ENCODE measurements around the gene UBA1.

UBA1 gene

DNA sequence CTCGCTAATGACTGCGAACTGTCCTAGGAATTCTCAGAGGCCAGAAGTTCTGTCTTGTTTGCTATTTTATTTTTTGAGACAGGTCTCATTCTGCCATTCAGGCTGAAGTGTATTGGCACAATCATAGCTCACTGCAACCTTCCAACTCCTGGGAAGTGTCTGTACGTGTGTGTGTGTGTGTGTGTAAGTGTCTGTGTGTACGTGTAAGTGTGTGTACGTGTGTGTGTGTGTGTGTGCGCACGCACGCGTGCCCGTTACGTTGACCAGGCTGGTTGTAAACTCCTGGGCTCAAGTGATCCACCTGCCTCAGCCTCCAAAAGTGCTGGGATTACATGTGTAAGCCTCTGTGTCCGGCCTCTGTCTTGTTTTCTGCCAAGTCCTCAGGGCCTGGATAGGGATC, 14.5 kb downstream of the UBA1 start:
- Histone ChIP-seq H3K4me2 (ENCODE audit: low read length) (no peak overlapping the region), H3K4me1 (ENCODE audit: control insufficient read depth, insufficient read depth, low read length) (no peaks in the 10 kb centered on the region), H3K4me3 (ENCODE audit: low read length) (no peak overlapping the region), H3K9ac (ENCODE audit: low read depth, low read length) (no peak overlapping the region), H3K9me3 (replicated peaks; ENCODE audit: low read length) (no peaks in the 10 kb centered on the region), H3K36me3 (ENCODE audit: insufficient read depth, low read length) (peaks cover 98% of the 10 kb centered on the region), H3K27me3 (ENCODE audit: control insufficient read depth, insufficient read depth, low read length) (no peaks in the 10 kb centered on the region)

GRCh38 chrX:47209508-47210238, 16.0 kb downstream of the UBA1 start:
- Histone ChIP-seq H3K36me3 (ENCODE audit: insufficient read depth, low read length) (peaks cover 94% of the 10 kb centered on the region), H3K27me3 (ENCODE audit: control insufficient read depth, insufficient read depth, low read length) (no peaks in the 10 kb centered on the region), H3K9me3 (replicated peaks; ENCODE audit: low read length) (no peaks in the 10 kb centered on the region), H3K9ac (ENCODE audit: low read depth, low read length) (no peak overlapping the region), H3K4me3 (ENCODE audit: low read length) (no peak overlapping the region), H3K4me2 (ENCODE audit: low read length) (no peak overlapping the region), H3K4me1 (ENCODE audit: control insufficient read depth, insufficient read depth, low read length) (no peaks in the 10 kb centered on the region)

DNA sequence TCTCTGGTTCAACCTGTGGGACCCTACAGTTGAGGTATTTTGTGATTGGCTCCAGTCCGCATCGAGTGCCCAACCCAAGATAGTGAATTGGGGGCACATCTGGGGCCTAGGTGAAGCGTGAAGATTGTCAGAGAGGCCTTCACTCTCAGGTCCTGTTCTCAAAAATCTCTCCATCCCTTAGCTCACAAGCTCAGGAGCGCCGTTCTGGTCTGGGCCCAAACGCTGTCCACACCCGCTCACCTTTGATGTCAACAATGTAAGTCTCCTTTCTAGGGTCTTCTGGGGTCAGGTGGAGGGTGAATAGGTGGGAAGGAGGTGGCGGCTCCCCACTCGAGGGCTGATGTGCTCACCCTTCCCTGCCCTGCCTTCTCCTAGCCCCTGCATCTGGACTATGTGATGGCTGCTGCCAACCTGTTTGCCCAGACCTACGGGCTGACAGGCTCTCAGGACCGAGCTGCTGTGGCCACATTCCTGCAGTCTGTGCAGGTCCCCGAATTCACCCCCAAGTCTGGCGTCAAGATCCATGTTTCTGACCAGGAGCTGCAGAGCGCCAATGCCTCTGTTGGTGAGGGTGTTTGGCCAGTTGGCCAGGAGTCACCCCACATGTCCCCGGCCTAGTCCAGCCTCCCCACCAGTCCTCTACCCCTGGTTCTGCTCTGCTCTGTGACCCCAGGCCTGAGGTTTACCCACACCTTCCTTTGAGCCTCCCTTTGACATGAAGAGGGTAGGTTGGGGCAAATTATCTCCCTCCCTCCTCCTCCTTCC, 17.2 kb downstream of the UBA1 start:
- no peak overlapping the region for H3K4me2 ChIP-seq (ENCODE audit: low read length)
- no peaks in the 10 kb centered on the region for H3K4me1 ChIP-seq (ENCODE audit: control insufficient read depth, insufficient read depth, low read length)
- H3K9me3 ChIP-seq (replicated peaks; ENCODE audit: low read length): no peaks in the 10 kb centered on the region
- H3K27me3 ChIP-seq (ENCODE audit: control insufficient read depth, insufficient read depth, low read length): no peaks in the 10 kb centered on the region
- H3K4me3 ChIP-seq (ENCODE audit: low read length): no peak overlapping the region
- H3K36me3 ChIP-seq (ENCODE audit: insufficient read depth, low read length): peaks cover 94% of the 10 kb centered on the region
- no peak overlapping the region for H3K9ac ChIP-seq (ENCODE audit: low read depth, low read length)

DNA sequence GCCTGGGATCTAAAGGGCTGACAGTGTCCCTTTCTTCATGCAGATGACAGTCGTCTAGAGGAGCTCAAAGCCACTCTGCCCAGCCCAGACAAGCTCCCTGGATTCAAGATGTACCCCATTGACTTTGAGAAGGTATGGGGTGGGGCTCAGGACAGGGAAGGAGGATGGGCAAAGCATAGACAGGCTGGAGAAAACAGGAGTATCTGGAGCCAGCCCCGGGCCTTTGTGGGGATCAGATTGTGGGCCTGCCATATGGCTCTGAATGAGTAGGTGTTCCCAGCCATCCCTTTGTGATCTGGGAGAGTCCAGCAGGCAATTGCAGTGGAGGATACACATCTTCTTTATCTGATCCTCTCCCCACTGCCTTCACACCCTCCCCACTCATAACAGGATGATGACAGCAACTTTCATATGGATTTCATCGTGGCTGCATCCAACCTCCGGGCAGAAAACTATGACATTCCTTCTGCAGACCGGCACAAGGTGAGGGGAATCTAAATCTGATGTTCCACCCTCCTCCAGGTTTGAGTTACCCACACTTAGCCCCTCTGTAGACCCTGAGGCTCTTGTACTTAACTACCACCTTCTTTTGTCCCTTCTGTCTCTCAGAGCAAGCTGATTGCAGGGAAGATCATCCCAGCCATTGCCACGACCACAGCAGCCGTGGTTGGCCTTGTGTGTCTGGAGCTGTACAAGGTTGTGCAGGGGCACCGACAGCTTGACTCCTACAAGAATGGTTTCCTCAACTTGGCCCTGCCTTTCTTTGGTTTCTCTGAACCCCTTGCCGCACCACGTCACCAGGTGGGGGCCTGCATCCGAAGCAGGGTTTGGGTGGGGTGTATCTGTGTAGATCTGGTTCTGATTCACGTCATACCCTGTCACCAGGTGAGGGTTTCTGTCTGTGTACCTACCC, 19.0 kb downstream of the UBA1 start:
- H3K27me3 ChIP-seq (ENCODE audit: control insufficient read depth, insufficient read depth, low read length): no peaks in the 10 kb centered on the region
- no peaks in the 10 kb centered on the region for H3K9me3 ChIP-seq (replicated peaks; ENCODE audit: low read length)
- H3K4me1 ChIP-seq (ENCODE audit: control insufficient read depth, insufficient read depth, low read length): peaks cover 17% of the 10 kb centered on the region
- H3K36me3 ChIP-seq (ENCODE audit: insufficient read depth, low read length): peaks cover 84% of the 10 kb centered on the region
- no peak overlapping the region for H3K4me2 ChIP-seq (ENCODE audit: low read length)
- H3K4me3 ChIP-seq (ENCODE audit: low read length): no peak overlapping the region
- no peak overlapping the region for H3K9ac ChIP-seq (ENCODE audit: low read depth, low read length)

DNA sequence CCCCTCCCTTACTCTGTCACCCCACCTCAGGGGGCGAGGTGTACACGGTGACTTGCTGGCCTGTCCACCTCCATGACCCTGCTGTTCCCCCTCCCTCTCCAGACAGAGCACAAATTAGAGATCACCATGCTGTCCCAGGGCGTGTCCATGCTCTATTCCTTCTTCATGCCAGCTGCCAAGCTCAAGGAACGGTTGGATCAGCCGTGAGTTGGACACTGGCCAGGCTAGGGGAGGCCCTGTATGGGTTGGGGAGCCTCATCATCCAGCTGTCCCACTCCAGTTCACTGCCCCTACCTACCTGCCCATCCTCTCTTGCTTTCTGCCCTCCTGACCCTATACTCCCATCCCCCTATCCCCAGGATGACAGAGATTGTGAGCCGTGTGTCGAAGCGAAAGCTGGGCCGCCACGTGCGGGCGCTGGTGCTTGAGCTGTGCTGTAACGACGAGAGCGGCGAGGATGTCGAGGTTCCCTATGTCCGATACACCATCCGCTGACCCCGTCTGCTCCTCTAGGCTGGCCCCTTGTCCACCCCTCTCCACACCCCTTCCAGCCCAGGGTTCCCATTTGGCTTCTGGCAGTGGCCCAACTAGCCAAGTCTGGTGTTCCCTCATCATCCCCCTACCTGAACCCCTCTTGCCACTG, 20.9 kb downstream of the UBA1 start:
- Histone ChIP-seq H3K27me3 (ENCODE audit: control insufficient read depth, insufficient read depth, low read length) (no peaks in the 10 kb centered on the region), H3K9me3 (replicated peaks; ENCODE audit: low read length) (no peaks in the 10 kb centered on the region), H3K36me3 (ENCODE audit: insufficient read depth, low read length) (peaks cover 67% of the 10 kb centered on the region), H3K9ac (ENCODE audit: low read depth, low read length) (no peak overlapping the region), H3K4me2 (ENCODE audit: low read length) (no peak overlapping the region), H3K4me3 (ENCODE audit: low read length) (no peak overlapping the region), H3K4me1 (ENCODE audit: control insufficient read depth, insufficient read depth, low read length) (peaks cover 21% of the 10 kb centered on the region)

DNA sequence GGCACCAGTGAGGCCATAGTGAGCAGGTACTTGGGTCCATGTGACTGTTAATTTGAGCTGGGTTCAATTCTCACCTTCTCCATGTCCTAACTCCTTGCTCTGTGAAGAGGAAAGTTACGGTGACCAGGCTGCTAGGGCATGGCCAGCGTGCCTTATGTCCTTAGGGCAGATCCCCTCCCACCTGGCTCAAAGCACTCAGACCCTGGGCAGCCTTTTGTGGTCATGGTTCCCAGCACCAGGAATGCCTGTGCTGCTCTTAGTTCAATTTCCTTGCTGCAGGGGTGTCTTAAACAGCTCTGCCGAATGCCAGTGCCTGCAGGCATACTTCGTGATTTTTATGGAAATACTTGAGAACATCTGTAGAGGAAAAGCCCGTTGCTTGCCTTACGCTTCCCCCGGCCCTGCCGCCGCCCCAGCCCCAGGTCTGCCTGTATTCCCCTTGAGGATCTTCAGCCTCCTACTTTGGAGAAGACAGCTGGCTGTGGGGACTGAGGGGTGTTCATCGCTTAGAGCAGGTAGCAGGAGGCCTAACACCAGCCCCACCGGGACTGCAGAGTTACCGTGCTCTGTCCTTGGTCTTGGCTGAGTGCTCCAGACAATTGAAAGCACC, 21.8 kb downstream of the UBA1 start:
- Histone ChIP-seq H3K4me2 (ENCODE audit: low read length) (no peak overlapping the region), H3K9me3 (replicated peaks; ENCODE audit: low read length) (no peaks in the 10 kb centered on the region), H3K4me3 (ENCODE audit: low read length) (no peak overlapping the region), H3K4me1 (ENCODE audit: control insufficient read depth, insufficient read depth, low read length) (peaks cover 29% of the 10 kb centered on the region), H3K27me3 (ENCODE audit: control insufficient read depth, insufficient read depth, low read length) (no peaks in the 10 kb centered on the region), H3K36me3 (ENCODE audit: insufficient read depth, low read length) (peaks cover 59% of the 10 kb centered on the region), H3K9ac (ENCODE audit: low read depth, low read length) (no peak overlapping the region)

- Histone ChIP-seq H3K9me3 (replicated peaks; ENCODE audit: low read length) (no peaks in the 10 kb centered on the region), H3K27me3 (ENCODE audit: control insufficient read depth, insufficient read depth, low read length) (no peaks in the 10 kb centered on the region), H3K9ac (ENCODE audit: low read depth, low read length) (no peak overlapping the region), H3K4me2 (ENCODE audit: low read length) (peak overlapping the region; percentile 86), H3K36me3 (ENCODE audit: insufficient read depth, low read length) (peaks cover 48% of the 10 kb centered on the region), H3K4me3 (ENCODE audit: low read length) (no peak overlapping the region), H3K4me1 (ENCODE audit: control insufficient read depth, insufficient read depth, low read length) (peaks cover 34% of the 10 kb centered on the region)
Observed at GRCh38 chrX:47216393-47216925, 22.8 kb downstream of the UBA1 start.

DNA sequence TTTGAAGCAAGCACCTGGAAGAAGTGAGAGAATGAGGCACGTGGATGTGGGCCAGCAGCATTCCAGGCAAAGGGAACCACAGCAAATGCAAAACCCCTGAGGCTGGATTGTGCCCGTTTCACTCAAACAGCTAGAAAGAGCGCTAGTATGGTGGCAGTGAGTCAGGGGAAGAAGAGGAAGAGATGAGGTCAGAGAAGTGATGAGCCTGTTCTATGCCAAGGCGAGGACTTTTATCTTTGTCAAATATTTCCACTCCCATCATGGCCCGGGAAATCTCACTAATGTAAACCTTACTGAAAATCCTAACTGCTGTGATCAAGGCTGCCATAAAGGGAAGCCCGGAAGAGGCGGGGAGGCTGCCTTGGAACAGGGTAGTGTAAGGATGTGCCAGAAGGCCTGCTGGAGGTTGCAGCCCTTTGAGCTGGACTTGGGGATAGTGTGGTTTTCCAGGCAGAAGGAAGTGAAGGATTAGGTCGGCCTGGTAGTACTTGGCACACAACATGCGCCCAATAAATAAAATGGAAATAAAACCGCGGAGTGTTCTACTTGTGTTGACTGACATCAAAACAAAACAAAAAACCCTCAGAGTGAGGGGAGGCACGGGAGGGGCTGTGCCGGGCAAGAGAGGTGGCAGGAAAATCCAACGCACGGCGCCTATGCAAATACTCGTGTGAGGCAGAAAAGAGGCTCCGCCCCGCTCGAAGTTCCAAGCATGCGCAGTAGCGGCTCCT, 23.7 kb downstream of the UBA1 start:
- H3K4me2 ChIP-seq (ENCODE audit: low read length): peak overlapping the region; percentile 86
- H3K9ac ChIP-seq (ENCODE audit: low read depth, low read length): peak overlapping the region; percentile 97
- H3K27me3 ChIP-seq (ENCODE audit: control insufficient read depth, insufficient read depth, low read length): no peaks in the 10 kb centered on the region
- no peaks in the 10 kb centered on the region for H3K9me3 ChIP-seq (replicated peaks; ENCODE audit: low read length)
- H3K4me3 ChIP-seq (ENCODE audit: low read length): peak overlapping the region; percentile 72
- H3K4me1 ChIP-seq (ENCODE audit: control insufficient read depth, insufficient read depth, low read length): peaks cover 34% of the 10 kb centered on the region
- H3K36me3 ChIP-seq (ENCODE audit: insufficient read depth, low read length): peaks cover 40% of the 10 kb centered on the region

- Histone ChIP-seq H3K9ac (ENCODE audit: low read depth, low read length) (peak overlapping the region; percentile 97), H3K27me3 (ENCODE audit: control insufficient read depth, insufficient read depth, low read length) (no peaks in the 10 kb centered on the region), H3K4me2 (ENCODE audit: low read length) (peak overlapping the region; percentile 86), H3K9me3 (replicated peaks; ENCODE audit: low read length) (no peaks in the 10 kb centered on the region), H3K36me3 (ENCODE audit: insufficient read depth, low read length) (peaks cover 35% of the 10 kb centered on the region), H3K4me3 (ENCODE audit: low read length) (peak overlapping the region; percentile 72), H3K4me1 (ENCODE audit: control insufficient read depth, insufficient read depth, low read length) (peaks cover 34% of the 10 kb centered on the region)
Observed at GRCh38 chrX:47217852-47218279, 24.2 kb downstream of the UBA1 start.

DNA sequence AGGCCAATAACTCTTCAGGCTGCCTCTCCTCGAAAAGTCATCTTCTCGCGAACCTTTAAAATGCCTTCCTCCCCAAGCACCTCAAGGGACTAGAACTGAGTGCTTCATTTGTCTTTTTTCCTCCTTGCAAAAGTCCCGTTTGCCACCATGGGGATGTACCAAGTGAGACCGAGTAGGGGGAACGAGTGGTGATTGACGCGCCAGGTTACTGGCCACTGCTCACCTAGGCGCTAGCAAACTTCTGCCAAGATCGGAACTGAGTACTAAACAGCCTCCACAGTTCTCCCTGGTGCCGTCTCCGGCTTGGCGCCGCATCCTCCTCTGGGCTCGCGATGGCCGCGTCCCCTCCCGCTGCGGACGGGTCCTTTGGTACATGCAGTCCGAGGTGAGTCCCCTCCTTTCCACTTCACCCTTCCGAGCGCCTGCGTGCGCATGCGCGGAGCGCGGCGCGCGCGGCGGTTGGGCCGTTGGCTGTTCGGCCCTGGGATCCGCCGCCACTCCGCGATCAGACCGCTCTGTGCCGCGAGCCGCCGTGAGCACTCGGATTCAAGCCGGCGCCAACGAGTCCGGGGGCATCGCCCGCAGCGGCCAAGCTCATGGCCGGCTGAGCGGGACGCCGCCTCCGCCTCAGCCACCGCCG, 24.8 kb downstream of the UBA1 start, which contains the start of gene CDK16:
Gene CDK16 (plus strand): TSS at position 402 of the 640 bp plus-strand sequence. CDS start 4,877 bp downstream, outside the sequence.
- no peaks in the 10 kb centered on the region for H3K27me3 ChIP-seq (ENCODE audit: control insufficient read depth, insufficient read depth, low read length)
- H3K4me2 ChIP-seq (ENCODE audit: low read length): peak within 1 kb of the TSS; percentile 86
- peaks cover 36% of the 10 kb centered on the region for H3K36me3 ChIP-seq (ENCODE audit: insufficient read depth, low read length)
- no peaks in the 10 kb centered on the region for H3K9me3 ChIP-seq (replicated peaks; ENCODE audit: low read length)
- peak within 1 kb of the TSS; percentile 97 for H3K9ac ChIP-seq (ENCODE audit: low read depth, low read length)
- H3K4me3 ChIP-seq (ENCODE audit: low read length): peak within 1 kb of the TSS; percentile 72
- peaks cover 34% of the 10 kb centered on the region for H3K4me1 ChIP-seq (ENCODE audit: control insufficient read depth, insufficient read depth, low read length)

Data from skeletal muscle satellite cell (primary cell).